Mucosa of gallbladder (tissue), 1 donor: ENCODE measurements around the gene MLC1. TPM values are rescaled to one million over a fixed set of nuclear protein-coding genes. Genes with fewer than 3 reads are reported as not detected.
A peak's percentile ranks its signal among the peaks of the same experiment; 100 is the strongest.

Experiments
- DNase-seq: peaks from one replicate; pipeline ENCODE4 v3.0.0-alpha.2; 2020; ENCODE audit warnings: low spot score
- total RNA-seq: library from RNA; stranded (reverse); gene quantifications from one replicate; pipeline ENCODE4 v1.2.1, GENCODE V29; 2021
- donor health status: DM: no; HTN: no; CAD: no.

Gene MLC1
- total RNA-seq, 1 donor from 2014 or later: 0.43 TPM

GRCh38 chr22:50035976-50036724 lies 49.1 kb downstream of the MLC1 start:
- DNase-seq: no peak

DNA sequence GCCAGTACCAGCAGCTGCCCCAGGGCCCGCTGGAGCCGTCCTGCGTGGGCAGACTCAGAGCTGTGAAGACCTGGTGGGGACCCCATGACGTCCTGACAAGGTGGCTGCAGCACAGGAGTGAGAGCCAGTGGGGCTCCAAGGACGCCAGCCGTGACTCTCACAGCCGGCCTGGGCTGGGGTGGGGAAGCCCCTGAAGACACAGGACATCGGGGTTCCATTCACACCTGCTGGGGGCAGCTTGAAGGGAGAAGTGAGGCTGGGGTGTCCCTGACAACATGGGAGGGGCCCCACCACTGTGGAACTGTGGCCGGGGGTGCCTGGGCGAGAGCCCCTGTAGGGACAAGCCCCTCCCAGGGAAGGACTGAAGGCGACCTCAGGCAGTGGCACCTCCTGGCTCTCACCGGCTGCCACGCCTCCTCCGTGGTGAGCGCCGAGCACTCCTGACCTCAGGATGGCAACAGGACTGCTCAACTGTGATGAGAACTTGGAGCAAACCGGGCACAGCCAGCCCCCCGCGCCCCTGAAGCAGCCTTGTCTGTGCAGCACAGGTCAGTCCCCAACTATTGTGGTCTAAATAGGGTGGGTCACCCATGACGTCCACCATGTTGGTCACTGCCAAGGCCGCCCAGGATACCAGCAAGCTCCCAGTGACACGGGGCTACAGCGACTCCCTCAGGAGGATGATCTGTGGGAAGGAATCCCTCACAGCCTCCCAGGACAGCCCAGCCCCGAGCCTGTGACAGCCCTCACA lies 49.9 kb downstream of the MLC1 start:
- no peak for DNase-seq

- DNase-seq: no peak
Observed at GRCh38 chr22:50034126-50035081, 50.8 kb downstream of the MLC1 start.

DNA sequence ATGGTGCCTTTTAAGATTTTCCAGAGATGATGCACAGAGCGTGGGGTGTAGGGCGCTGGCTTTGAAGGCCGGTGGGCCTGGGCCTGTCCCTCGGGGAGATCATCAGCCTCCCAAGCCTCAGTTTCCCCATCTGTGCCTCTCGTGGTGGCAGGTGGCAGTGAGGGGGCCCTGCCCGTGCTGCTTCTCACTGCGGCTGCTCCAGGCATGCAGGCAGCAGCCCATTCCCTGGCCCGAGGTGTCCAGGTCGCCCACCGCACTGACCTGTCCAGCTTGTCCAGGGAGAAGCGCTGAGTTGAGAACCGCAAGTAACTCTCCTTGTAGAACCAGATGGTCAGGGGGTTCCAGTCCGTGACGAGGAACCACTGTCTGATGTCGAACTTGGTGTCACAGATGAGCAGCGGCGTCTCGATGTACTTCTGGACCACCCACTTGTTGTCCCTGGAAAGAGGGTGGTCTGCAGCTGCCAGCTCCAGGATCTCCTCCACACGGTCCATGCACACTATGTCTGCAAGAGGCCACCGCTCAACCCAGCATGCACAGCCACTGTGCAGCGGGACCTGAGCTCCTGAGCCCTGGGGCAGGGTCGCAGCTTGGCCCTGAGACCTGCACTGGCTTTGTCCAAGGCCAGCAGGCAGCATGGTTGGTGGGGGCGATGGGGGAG lies 52.2 kb downstream of the MLC1 start:
- no peak for DNase-seq

DNA sequence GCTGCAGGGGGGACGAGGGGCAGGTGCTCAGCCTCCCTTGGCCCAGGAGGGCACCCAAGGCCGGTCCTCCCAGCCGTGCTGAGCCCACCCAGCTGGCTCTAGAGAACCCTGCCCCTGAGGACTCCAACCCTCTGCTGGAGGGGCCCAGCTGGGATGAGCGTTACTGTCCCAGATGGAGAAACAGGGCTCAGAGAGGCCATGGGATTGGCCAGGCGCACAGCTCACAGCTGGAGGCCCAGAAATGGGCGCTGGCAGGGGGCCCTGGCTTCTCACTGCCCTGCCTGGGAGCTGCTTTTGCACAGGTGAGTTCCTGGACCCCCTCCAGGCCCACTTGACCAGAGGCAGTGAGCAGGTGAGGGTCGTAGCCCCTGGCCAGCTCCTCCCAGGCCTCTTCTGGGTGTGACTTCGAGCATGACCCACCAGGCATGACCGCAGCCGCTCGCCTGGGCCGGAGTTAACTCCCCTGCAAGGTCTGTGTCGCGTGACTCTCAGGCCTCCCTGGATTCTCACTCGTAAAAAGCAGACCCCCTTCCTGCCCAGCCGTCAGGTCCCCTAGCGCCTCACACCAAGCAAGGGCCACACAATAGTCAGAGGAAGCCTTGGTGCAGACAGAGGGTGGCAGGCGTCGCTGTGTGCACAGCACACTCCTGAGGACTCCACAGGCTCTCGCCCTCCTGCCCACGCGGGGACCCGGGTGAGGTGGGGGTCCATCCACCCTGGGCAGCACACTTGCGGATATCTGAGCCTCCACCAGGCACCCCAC lies 52.9 kb downstream of the MLC1 start:
- DNase-seq: no peak

DNA sequence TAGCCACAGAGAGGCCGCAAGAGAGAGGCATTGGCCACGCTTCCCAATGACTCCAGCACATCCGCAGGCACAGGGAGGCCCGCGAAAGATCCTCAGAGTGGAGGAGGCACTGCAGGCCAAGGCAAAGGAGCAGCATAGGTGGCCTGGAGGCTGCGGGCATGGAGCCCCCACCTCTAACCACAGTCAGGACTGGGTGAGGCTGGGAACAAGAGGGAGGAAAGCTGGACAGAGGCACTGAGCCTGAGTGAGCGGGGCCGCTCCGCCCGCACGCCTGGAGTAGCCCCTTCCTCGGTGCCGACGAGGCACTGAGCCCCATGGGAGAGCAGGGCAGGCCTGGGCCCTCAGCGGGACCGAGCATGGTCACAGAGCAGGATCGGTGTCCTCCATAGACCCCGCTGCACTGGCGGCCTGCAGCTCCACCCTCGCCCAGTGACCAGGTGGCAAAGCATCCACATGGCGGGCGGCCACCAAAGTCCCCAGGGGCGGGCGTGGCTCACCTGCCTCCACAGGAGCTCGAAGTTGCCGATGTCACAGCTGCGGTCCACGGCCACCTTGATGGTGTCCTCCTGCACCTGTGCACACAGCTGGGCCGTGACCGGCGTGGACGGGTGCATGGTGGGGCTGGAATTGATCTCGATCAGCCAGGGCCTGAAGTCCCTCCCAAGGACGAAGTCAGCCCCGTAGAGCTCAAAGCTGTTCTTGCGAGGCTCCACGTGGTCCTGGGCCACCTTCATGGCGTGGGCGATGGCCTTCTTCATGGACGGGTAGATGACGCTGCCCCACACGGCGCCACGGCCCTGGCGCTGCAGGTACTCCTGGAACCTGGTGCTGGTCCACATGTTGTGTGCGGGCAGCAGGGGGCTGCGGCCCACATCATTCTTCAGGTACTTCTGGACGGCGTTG lies 53.8 kb downstream of the MLC1 start:
- DNase-seq: no peak

- DNase-seq: peak; percentile 59
Observed at GRCh38 chr22:50030297-50031188, 54.7 kb downstream of the MLC1 start.

DNA sequence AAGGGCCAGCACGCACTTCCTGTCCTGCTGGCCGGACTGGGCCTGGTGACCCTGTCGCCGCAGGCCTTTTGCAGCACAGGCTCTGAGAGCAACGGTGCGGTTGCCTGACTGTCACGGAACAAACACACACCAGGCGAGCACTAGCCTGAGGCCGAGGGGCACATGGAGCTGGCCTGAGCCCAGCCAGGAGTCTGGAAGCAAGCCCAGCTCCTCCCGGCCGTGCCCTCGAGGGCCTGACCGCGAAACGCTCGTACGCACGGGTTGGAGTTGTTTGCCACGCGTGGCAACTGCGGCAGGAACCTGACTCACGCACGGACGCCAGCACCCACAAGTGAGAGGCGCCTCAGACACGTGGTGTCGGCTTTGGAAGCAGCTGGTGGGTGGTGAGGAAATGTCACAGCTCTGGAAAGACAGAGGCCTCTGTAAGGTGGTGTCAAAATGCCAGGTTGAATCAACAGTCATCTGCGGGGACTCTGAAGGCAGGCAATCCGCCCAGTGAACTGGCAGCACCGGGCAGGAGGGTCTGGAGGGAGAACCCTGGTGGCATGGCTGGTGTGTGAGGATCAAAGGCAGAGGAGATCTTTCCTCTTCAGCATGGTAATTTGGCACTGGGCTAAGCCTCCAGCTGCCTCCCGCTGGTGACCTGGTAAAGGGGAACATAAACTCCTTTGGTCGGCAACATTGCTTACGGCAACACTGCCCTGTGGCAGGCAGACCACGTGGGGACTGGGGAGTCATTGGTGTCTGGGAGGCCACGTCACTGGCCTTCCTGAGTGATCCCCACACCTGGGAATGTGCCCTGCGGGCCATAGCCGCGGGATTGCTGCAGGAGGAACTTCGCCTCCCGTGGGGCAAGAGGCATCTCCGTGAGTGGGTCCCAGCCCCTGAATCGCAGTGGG lies 57.3 kb downstream of the MLC1 start:
- no peak for DNase-seq

DNA sequence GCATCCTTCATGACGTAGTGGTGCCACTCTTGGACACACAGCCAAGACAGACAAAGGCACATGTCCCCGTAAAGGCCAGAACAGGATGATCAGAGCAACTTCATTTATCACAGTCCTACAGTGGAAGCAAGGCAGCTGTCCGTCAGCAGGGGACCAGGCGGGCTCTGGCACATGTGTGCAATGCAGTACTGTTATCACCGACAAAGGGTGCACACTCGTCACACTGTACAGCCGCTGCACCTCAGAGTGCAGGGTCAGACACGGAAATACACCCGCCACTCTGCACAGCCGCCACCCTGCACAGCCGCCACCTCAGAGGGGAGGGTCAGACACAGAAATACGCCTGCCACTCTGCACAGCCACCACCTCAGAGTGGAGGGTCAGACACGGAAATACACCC lies 59.2 kb downstream of the MLC1 start:
- DNase-seq: no peak

DNA sequence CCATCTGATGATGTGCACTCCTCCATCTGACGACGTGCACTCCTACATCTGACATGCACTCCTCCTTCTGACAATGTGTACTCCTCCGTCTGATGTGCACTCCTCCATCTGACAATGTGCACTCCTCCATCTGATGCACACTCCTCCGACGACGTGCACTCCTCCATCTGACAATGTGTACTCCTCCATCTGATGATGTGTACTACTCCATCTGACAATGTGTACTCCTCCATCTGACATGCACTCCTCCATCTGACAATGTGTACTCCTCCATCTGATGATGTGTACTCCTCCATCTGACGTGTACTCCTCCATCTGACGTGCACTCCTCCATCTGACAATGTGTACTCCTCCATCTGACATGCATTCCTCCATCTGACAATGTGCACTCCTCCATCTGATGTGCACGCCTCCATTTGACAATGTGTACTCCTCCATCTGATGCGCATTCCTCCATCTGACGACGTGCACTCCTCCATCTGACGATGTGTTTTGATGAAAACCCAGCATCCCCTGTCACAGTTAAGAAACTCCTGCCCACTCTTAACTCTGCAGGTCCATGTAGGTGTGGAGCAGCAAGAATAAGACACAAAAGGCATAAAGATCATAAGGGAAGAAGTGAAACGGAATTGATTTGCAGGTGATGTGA lies 62.9 kb downstream of the MLC1 start:
- DNase-seq: no peak

- no peak for DNase-seq
Observed at GRCh38 chr22:50020606-50021005, 64.6 kb downstream of the MLC1 start.

GRCh38 chr22:50019316-50019715 lies 65.9 kb downstream of the MLC1 start:
- DNase-seq: no peak

DNA sequence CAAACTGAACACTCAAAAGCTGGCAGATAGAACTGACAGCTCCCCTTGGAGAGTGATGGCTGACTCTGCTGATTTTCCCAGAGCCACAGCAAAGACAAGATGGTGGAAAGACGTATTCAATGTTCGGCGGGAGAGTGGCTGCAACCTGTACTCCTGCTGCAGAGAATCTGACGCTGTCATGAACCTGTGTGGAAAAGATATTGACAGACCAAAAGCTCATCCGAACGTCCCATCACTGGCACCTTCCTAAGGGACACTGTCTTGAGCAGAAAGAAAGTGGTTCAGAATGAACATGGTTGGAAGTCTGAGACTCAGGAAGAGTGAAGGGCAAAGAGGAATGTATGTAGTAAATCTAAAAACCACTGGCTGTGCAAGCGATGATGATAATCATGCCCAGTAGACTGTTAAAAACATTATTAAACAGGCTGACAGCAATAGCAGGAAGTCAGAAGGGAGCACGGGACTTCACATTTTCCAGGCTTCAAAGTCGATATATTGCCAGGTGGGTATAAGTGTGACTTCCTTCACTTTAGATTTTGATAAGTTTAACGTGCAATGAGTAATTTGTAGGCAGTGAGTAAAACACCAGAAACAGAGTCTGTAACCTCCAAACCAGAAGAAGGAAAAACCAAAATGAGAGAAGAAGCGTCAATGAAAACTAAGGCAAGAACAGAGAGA lies 66.5 kb downstream of the MLC1 start:
- no peak for DNase-seq

DNA sequence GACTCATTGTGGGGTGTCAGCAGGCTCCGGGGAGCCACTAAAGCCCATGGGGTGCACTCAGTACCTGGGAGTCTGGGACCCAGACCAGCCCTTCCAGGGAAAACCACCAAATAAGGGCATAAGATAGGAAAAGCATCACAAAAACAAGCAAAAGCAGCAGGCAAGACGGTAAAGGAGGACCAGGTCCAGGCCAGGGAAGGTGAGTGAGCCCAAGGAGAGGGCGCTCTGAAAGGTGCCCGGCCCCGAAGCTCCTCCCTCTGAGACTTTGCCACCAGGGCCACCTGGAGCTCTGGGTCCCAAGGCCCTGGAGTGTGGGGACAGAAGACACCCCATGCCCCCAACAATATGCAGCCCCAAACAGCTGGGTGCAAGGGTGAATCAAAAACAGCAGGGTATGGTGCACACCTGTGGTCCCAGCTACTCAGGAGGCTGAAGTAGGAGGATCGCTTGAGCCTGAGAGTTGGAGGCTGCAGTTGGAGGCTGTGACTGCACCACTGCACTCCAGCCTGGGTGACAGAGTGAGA lies 67.5 kb downstream of the MLC1 start:
- DNase-seq: no peak

DNA sequence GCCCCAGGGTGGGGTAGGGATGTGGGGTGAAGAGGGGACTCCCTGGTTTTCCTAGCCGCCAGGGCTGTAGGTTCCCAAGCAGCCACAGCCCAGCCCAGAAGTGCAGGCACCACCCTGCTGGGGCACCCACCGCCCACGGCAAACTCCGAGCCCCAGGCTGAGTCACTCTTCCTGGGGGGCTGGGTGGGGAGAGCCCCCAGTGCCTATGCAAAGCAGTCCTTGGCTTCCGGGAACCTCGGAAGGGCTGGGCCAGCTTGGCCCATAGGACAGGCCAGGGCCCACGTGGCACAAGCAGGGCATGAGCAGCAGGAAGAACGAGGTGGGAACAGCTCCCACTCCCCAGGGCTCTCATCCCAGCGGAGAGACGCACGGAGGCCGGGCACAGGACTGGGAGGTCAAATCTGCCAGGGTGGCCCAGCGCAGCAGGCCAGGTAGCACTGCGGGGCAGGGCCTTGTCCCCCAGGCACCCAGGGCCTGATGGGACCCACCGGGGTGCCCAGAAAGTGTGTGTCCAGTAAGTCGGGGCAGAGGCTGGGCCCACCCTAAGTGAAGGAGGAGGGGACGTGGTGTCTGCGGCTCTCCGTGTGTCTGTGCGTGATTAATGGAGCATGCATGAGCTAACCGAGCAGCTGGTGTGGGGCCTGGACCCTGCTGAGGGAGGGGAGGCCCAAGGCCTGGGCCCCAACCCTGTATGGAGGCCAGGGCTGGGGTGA lies 68.1 kb downstream of the MLC1 start:
- DNase-seq: no peak
